Astrocyte of the spinal cord (primary cell): Measurements from ENCODE around the gene CD82.
A peak's percentile ranks its signal among the peaks of the same experiment; 100 is the strongest.

Experiments
- DNase-seq: peaks from one replicate; pipeline ENCODE4 v3.0.0; 2011; ENCODE audit warnings: low read depth, low spot score
- H3K4me3 ChIP-seq: 2 replicates; pipeline ENCODE4 v1.5.1; 2011; ENCODE audit warnings: low read depth, mild to moderate bottlenecking, low read length, moderate library complexity
- in situ Hi-C: cut with HindIII; loops from 2 replicates; pipeline ENCODE4 v1.10.0; 2017; ENCODE audit warnings: low sequenced_read_pairs
- TF ChIP-seq, protein P1 (sequence below): IDR thresholded peaks from 2 replicates; pipeline ENCODE4 v1.5.1; 2012; ENCODE audit warnings: low read depth, mild to moderate bottlenecking, low read length, inconsistent platforms

The CD82 gene

DNA sequence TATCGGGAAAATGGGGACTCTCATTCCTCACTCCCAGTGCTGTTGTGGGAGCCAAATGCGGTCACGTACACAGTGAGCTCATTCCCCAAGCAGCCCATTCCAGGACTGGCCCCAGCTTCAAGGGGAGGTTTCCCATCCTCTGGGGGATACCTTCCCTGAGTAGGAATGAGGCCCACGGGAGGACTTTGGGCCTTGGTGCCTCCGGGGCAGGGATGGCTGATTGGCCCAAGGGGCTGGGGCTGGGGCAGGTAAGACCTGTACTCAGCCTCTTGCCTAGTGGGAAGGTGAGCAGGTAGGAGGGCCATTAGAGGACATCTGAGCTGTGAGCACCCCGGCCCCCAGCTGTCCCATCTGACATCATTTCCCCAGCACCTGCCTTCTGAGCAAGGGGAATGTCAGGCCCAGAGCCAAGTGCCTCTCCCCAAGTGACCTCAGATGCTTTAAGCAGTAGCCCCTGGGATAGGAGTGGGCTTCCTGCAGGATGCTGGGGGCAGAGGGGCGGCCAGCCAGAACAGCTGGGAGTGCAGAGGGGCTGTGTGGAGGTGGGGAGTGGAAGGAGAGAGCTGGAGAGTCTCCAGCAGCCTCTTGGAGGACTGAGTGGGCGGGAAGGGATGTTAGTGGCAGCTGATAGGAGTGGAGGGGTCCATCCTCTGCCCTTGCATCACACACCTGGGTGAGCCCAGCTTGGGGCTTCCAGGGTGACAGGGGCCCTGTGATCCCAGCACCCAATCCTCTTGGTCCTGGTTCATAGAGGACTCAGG is 58.4 kb downstream of the CD82 start:
- in situ Hi-C loops, result no loop called here
- TF ChIP-seq, protein P1, sequence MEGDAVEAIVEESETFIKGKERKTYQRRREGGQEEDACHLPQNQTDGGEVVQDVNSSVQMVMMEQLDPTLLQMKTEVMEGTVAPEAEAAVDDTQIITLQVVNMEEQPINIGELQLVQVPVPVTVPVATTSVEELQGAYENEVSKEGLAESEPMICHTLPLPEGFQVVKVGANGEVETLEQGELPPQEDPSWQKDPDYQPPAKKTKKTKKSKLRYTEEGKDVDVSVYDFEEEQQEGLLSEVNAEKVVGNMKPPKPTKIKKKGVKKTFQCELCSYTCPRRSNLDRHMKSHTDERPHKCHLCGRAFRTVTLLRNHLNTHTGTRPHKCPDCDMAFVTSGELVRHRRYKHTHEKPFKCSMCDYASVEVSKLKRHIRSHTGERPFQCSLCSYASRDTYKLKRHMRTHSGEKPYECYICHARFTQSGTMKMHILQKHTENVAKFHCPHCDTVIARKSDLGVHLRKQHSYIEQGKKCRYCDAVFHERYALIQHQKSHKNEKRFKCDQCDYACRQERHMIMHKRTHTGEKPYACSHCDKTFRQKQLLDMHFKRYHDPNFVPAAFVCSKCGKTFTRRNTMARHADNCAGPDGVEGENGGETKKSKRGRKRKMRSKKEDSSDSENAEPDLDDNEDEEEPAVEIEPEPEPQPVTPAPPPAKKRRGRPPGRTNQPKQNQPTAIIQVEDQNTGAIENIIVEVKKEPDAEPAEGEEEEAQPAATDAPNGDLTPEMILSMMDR, result no peak
- no peak for DNase-seq
- no peak overlapping the region for H3K4me3 ChIP-seq

DNA sequence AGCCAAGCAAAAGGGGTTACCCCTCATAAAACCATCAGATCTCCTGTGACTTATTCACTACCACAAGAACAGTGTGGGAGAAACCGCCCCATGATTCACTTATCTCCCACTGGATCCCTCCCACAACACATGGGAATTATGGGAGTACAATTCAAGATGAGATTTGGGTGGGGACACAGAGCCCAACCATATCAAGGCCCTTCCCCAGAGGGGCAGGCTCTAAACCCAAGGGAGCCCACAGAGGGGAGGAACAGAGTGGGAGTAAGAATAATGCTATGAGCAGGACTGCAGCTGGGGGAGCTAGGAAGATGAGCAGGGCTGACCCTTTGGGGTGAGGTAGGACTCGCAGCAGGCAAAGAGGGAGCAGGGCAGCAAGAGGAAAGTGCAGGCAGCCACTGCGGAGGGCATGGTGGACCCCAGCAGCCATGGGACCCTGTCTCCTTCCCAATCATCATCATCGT is 59.3 kb downstream of the CD82 start:
- TF ChIP-seq, protein P1, result no peak
- in situ Hi-C loops, result no loop called here
- DNase-seq, result no peak
- H3K4me3 ChIP-seq, result no peak overlapping the region

DNA sequence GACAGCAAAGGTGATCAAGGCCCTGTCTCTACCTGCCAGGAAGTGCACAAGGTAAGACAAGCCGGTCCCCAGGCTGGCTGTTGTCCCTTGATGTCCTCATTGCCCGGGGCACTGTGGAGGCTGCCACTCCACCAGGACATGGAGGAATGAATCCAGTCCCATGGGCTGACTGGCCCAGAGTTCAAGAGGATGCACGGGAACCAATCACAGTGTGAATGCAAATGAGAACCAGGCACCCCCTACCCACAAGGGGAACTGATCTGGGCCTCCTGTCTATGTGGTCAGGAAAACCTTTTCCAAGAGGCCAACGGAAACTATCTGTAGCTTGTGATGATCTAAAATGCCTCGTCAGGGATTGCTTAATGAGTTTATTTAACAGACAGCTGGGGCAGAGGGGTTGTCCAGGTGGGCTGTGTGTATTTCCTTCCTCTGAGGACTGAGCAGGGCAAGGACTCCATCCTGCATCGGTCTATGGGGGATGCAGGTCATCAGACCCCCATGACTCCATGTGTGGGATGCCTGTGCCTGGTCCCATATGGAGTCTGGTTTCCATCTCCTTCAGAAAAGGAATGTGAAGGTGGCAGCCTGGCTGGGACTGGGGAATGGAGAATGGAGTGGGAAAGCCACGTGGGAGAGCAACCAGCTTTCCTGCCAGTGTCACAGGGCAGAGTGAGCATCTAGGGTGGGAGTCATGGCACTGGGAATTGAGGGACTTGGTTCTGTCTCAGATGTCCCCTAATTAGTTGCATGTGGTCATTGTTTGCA is 60.5 kb downstream of the CD82 start:
- no peak for DNase-seq
- in situ Hi-C loops, result no loop called here

DNA sequence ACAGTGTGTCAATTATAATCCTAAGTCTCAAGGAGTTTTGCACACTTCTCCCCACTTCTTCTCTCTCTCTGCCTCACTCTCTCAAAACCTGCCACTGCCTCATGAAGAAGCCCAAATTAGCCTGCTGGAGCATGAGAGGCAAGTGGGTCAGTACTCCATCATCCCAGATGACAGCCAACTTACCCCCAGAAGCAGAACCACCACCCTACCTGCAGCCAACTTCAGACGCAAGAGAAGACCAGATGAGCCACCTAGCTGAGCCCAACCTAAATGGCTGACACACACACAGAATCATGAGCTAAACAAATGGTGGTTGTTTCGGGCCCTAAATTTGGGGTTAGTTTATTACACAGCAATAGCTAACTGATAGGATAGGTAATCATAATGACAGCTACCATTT is 61.2 kb downstream of the CD82 start:
- in situ Hi-C loops, result no loop called here
- DNase-seq, result no peak
- TF ChIP-seq, protein P1, result no peak
- no peak overlapping the region for H3K4me3 ChIP-seq

More for the DNA sequence above, 60.5 kb downstream of the CD82 start:
- TF ChIP-seq, protein P1, result no peak
- H3K4me3 ChIP-seq, result no peak overlapping the region

DNA sequence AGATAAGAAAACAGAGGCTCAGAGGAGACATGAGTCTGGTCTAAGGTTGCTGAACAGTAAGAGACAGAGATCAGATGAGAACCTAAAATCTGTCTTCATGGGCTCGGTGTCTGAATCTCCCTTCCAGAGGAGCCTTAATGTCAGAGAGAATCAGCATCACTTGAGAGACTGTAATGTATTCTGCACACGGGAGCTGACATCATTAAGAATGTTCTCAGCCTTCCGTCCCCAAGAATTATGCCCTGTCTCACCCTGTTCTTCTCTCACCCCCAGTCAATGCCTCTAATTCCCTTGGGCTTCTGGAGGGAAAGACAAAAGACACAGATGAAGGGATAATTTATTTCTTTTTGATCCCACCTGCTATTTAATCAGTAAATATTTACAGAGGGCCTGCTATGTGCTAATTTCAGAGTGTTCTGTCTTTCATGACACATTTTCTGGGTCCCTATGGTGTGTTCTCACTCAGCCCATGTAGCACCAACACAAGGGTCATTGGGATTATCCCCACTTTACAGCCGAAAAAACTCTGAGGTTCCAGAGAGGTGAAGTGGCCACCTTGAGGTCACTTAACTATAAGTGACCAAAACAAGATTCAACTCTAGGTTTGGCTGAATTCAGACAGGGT is 61.8 kb downstream of the CD82 start:
- no peak for DNase-seq
- in situ Hi-C loops, result no loop called here
- no peak overlapping the region for H3K4me3 ChIP-seq
- TF ChIP-seq, protein P1, result no peak

DNA sequence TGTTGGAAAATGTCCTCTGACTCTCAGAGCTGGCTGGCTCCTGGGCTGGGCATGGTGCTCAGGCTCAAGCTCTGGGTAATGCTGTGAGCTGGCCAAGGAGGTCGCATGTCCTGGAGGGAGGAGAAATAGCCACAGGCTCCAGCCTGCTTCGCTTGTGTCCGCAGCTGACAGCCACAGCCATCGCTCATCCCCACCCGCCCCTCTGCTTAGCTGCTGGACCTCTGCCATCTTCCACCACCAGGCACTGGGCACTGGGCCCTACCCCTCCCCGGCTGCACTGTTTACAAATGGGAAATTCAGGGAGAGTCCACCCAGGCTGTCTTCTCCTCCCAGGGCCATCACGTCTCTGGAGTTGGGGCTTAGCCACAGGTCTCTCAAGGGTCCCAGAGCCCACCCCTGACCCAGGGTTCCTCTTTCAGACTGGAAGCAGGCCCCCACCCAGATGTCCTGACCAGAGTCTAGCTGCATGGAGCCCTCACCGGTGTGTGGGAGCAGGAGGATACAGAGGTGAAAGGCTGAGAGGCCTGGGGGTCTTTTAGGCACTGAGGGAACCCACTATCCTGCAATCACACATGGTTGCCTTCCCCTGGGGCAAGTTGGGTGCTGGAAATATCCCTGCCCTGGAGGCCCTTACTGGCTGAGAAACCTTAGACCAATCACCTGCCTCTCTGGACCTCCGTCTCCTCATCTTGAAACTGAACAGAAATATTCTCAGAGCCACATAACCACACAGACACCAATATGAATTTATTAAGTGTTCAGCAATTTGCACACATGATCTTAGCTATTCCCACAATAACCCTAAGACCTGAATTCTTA is 62.7 kb downstream of the CD82 start:
- TF ChIP-seq, protein P1, result no peak
- H3K4me3 ChIP-seq, result no peak overlapping the region
- DNase-seq, result peak; percentile 39
- in situ Hi-C loops, result no loop called here
